Activated CD8-positive, alpha-beta memory T cell treated with anti-CD3 and anti-CD28 coated beads, Interleukin-2, amount 50 U/mL, for 24 hours (primary cell): ENCODE data around the gene WDR27.
"Not testable (repeated sequence)": the region's sequence is repeated elsewhere in the genome, so short reads cannot be mapped to it uniquely, and the experiment has no call there.

Experiments
- DNase-seq: peaks from one replicate; pipeline ENCODE4 v3.0.0-alpha.2; 2020; ENCODE audit errors: extremely low read depth

The WDR27 gene

GRCh38 chr6:169661391-169661756 lies 40.5 kb downstream of the WDR27 start:
- DNase-seq, result no peak

- DNase-seq, result no peak
Measured at GRCh38 chr6:169660751-169661390, 41.0 kb downstream of the WDR27 start.

- DNase-seq, result no peak
Measured at GRCh38 chr6:169659820-169660610, 41.8 kb downstream of the WDR27 start.

GRCh38 chr6:169657284-169657610 lies 44.6 kb downstream of the WDR27 start:
- no peak for DNase-seq

GRCh38 chr6:169656546-169657283 lies 45.1 kb downstream of the WDR27 start:
- no peak for DNase-seq

GRCh38 chr6:169654598-169655391 lies 47.0 kb downstream of the WDR27 start:
- no peak for DNase-seq

GRCh38 chr6:169653691-169654090 lies 48.1 kb downstream of the WDR27 start:
- no peak for DNase-seq

GRCh38 chr6:169652896-169653295 lies 48.9 kb downstream of the WDR27 start:
- DNase-seq, result no peak

- no peak for DNase-seq
Measured at GRCh38 chr6:169651498-169651897, 50.3 kb downstream of the WDR27 start.

- DNase-seq, result no peak
Measured at GRCh38 chr6:169650959-169651292, 50.9 kb downstream of the WDR27 start.

- DNase-seq, result no peak
Measured at GRCh38 chr6:169650241-169650958, 51.4 kb downstream of the WDR27 start.

- no peak for DNase-seq
Measured at GRCh38 chr6:169648617-169649016, 53.2 kb downstream of the WDR27 start.

- DNase-seq, result no peak
Measured at GRCh38 chr6:169648092-169648491, 53.7 kb downstream of the WDR27 start.

GRCh38 chr6:169647637-169648036 lies 54.2 kb downstream of the WDR27 start:
- DNase-seq, result no peak

- no peak for DNase-seq
Measured at GRCh38 chr6:169646906-169647567, 54.8 kb downstream of the WDR27 start.

- not testable (repeated sequence) for DNase-seq
Measured at GRCh38 chr6:169645459-169645858, 56.4 kb downstream of the WDR27 start.

- no peak for DNase-seq
Measured at GRCh38 chr6:169643521-169643920, 58.3 kb downstream of the WDR27 start.

GRCh38 chr6:169642455-169642854 lies 59.4 kb downstream of the WDR27 start:
- DNase-seq, result no peak

GRCh38 chr6:169641461-169642085 lies 60.3 kb downstream of the WDR27 start:
- no peak for DNase-seq

GRCh38 chr6:169640983-169641382 lies 60.8 kb downstream of the WDR27 start:
- DNase-seq, result no peak
